Measurements from ENCODE around the gene CYP27A1. TPM values are rescaled to one million over a fixed set of nuclear protein-coding genes. Genes with fewer than 3 reads are reported as not detected.

The CYP27A1 gene
- total and polyA plus RNA-seq, 4 donors: 19.3 to 50.6 (median 36.1) TPM

Small RNAs within 50 kb of the gene (microRNA-seq; reads per million reads assigned to microRNA genes)
- 0 reads per million in 2 donors for gene MIR9500

Other genes with a start within 250 kb of the CYP27A1 start
- 10 to 100 TPM; 13.6 to 22.2 TPM for gene USP37, start 213.8 kb upstream of the CYP27A1 start, total RNA-seq
- gene USP37, start 213.8 kb upstream of the CYP27A1 start, polyA plus RNA-seq: 1 to 10 TPM; 1.5 to 2.0 TPM
- gene CNOT9, start 213.3 kb upstream of the CYP27A1 start, total RNA-seq: 10 to 100 TPM; 35.6 TPM
- gene CNOT9, start 213.3 kb upstream of the CYP27A1 start, polyA plus RNA-seq: 10 to 100 TPM; 12.1 to 21.3 TPM
- 1 to 10 TPM; 1.6 to 5.3 TPM for gene PLCD4, start 174.2 kb upstream of the CYP27A1 start, total RNA-seq
- 1 to 10 TPM in 1 of 2 donors, under 1 TPM in 1; 0.25 to 1.2 TPM for gene PLCD4, start 174.2 kb upstream of the CYP27A1 start, polyA plus RNA-seq
- 10 to 100 TPM; 27.7 to 32.9 TPM for gene ZNF142, start 122.5 kb upstream of the CYP27A1 start, total RNA-seq
- gene ZNF142, start 122.5 kb upstream of the CYP27A1 start, polyA plus RNA-seq: 10 to 100 TPM in 1 of 2 donors, 1 to 10 TPM in 1; 3.4 to 10.9 TPM
- 10 to 100 TPM; 21.1 to 32.7 TPM for gene BCS1L, start 122.5 kb upstream of the CYP27A1 start, total RNA-seq
- gene BCS1L, start 122.5 kb upstream of the CYP27A1 start, polyA plus RNA-seq: 100 to 1,000 TPM in 1 of 2 donors, 10 to 100 TPM in 1; 12.5 to 111 TPM
- gene RNF25, start 110.1 kb upstream of the CYP27A1 start, total RNA-seq: 10 to 100 TPM; 22.1 to 24.0 TPM
- 10 to 100 TPM; 10.9 to 28.0 TPM for gene RNF25, start 110.1 kb upstream of the CYP27A1 start, polyA plus RNA-seq
- gene STK36, start 110.1 kb upstream of the CYP27A1 start, total RNA-seq: 10 to 100 TPM; 21.8 to 45.8 TPM
- gene STK36, start 110.1 kb upstream of the CYP27A1 start, polyA plus RNA-seq: 10 to 100 TPM in 1 of 2 donors, 1 to 10 TPM in 1; 8.0 to 46.4 TPM
- 10 to 100 TPM; 22.3 to 36.3 TPM for gene TTLL4, start 71.3 kb upstream of the CYP27A1 start, total RNA-seq
- 10 to 100 TPM in 1 of 2 donors, 1 to 10 TPM in 1; 1.9 to 28.8 TPM for gene TTLL4, start 71.3 kb upstream of the CYP27A1 start, polyA plus RNA-seq
- 1 to 10 TPM in 1 of 2 donors, under 1 TPM in 1; 0.19 to 1.0 TPM for gene PRKAG3, start 49.7 kb downstream of the CYP27A1 start, total RNA-seq
- gene PRKAG3, start 49.7 kb downstream of the CYP27A1 start, polyA plus RNA-seq: under 1 TPM; 0.13 to 0.20 TPM
- 1 to 10 TPM in 1 of 2 donors, under 1 TPM in 1; 0.88 to 2.1 TPM for gene WNT6, start 77.7 kb downstream of the CYP27A1 start, total RNA-seq
- not detected for gene WNT6, start 77.7 kb downstream of the CYP27A1 start, polyA plus RNA-seq
- gene WNT10A, start 98.7 kb downstream of the CYP27A1 start, total RNA-seq: not detected
- gene WNT10A, start 98.7 kb downstream of the CYP27A1 start, polyA plus RNA-seq: not detected
- gene CDK5R2, start 177.5 kb downstream of the CYP27A1 start, total RNA-seq: not detected
- gene CDK5R2, start 177.5 kb downstream of the CYP27A1 start, polyA plus RNA-seq: not detected
- not detected for gene FEV, start 203.0 kb downstream of the CYP27A1 start, total RNA-seq
- gene FEV, start 203.0 kb downstream of the CYP27A1 start, polyA plus RNA-seq: 1 to 10 TPM in 1 of 2 donors, not detected in 1; 1.9 TPM
- not detected for gene CRYBA2, start 211.3 kb downstream of the CYP27A1 start, total RNA-seq
- gene CRYBA2, start 211.3 kb downstream of the CYP27A1 start, polyA plus RNA-seq: not detected